HG03565 (cell line): ENCODE results near the gene SHISA5.

Experiments
- ATAC-seq: cut with Tn5 transposase; IDR thresholded peaks from one replicate; pipeline ENCODE4 v1.9.1; 2021; ENCODE audit warnings: mild to moderate bottlenecking, moderate library complexity; ENCODE audit not compliant: unreplicated experiment

Gene SHISA5

DNA sequence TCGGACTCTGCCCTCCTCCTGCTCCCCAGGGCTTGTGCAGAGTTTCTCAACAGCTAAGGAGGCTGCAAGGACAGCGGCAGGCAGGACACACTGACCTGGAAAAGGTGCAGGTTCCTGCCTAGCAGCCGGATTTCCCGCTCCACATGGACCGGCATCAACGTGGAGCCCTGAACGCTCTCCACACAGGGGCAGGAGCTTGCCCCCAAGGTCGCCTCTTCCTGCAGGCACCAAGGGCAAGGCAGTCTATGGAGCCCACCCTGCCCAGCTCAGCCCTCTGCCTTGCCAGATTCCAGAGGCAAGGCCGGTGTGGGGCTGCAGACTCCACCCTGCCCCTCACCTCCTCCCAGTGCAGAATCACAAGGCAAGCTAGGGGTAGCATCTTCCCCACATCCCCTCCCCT is 84.8 kb downstream of the SHISA5 start:
- ATAC-seq, result no peak

DNA sequence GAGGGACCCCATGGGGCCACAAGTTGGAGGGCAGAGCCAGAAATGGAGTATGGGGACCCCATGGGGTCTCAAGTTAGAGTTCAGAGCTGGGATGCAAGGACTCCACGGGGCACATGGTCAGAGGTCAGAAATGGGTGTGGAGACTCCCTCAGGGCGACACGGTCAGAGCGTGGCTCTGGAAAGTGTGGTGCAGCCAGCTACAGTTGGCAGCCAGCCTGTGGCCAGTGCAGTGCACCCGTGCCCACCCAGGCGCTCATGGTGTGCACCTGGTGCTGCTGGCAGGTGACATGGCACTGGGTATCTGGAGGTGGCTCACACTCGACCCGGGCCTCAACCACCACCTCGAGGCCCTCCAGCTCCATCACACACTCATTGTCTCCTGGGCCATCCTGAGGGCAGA is 85.3 kb downstream of the SHISA5 start:
- ATAC-seq, result no peak

DNA sequence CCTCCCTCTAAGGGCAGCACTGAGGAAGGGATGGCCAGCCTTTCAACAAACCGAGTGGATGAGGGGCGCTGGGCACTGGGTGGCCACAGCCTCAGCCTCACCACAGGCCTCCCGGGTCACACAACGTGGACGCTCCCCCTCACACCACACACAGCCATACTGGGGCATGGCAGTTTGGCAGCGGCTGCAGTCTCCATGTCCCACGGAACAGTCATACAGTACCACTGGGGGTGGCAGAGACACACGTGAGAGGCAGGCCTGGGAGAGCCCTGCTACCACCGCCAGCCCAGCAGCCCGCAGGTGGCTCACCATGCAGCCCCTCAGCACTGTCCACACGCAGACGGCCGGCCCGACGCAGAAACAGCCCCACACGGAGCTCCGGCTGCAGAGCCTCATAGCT is 85.8 kb downstream of the SHISA5 start:
- no peak for ATAC-seq
